ENCODE data around the gene HHAT.
"Not testable (repeated sequence)": the region's sequence is repeated elsewhere in the genome, so short reads cannot be mapped to it uniquely, and the experiment has no call there.

Gene HHAT

GRCh38 chr1:210398466-210398865, 69.8 kb downstream of the HHAT start:
- DNase-seq: no peak

- DNase-seq: peak; percentile 31 to 53
These were observed 71.5 kb downstream of the HHAT start for GRCh38 chr1:210400043-210400840.

GRCh38 chr1:210402560-210402959, 73.9 kb downstream of the HHAT start:
- no peak for DNase-seq

- no peak for DNase-seq
These were observed 76.6 kb downstream of the HHAT start for GRCh38 chr1:210405316-210405715.

- DNase-seq: not testable (repeated sequence)
These were observed 77.6 kb downstream of the HHAT start for GRCh38 chr1:210406341-210406740.

- DNase-seq: peak; percentile 24 to 83
These were observed 78.6 kb downstream of the HHAT start for GRCh38 chr1:210407207-210407886.

- no peak for DNase-seq
These were observed 79.2 kb downstream of the HHAT start for GRCh38 chr1:210407887-210408252.

- DNase-seq: no peak
These were observed 83.5 kb downstream of the HHAT start for GRCh38 chr1:210412240-210412639.

GRCh38 chr1:210413951-210414350, 85.2 kb downstream of the HHAT start:
- no peak for DNase-seq

GRCh38 chr1:210415846-210416448, 87.2 kb downstream of the HHAT start:
- no peak for DNase-seq

- no peak for DNase-seq
These were observed 88.0 kb downstream of the HHAT start for GRCh38 chr1:210416681-210417080.

GRCh38 chr1:210417881-210418280, 89.2 kb downstream of the HHAT start:
- DNase-seq: no peak

GRCh38 chr1:210418863-210419650, 90.4 kb downstream of the HHAT start:
- DNase-seq: no peak

- DNase-seq: not testable (repeated sequence)
These were observed 98.0 kb downstream of the HHAT start for GRCh38 chr1:210426696-210427095.

- DNase-seq: no peak
These were observed 100.0 kb downstream of the HHAT start for GRCh38 chr1:210428696-210429095.

GRCh38 chr1:210434223-210434622, 105.5 kb downstream of the HHAT start:
- no peak for DNase-seq

GRCh38 chr1:210437111-210437510, 108.4 kb downstream of the HHAT start:
- DNase-seq: no peak

GRCh38 chr1:210437781-210438180, 109.1 kb downstream of the HHAT start:
- DNase-seq: no peak

GRCh38 chr1:210438928-210439841, 110.5 kb downstream of the HHAT start:
- no peak for DNase-seq

- DNase-seq: no peak
These were observed 111.4 kb downstream of the HHAT start for GRCh38 chr1:210440081-210440480.

GRCh38 chr1:210441028-210441427, 112.3 kb downstream of the HHAT start:
- no peak for DNase-seq

GRCh38 chr1:210445485-210445884, 116.8 kb downstream of the HHAT start:
- no peak for DNase-seq

All from inflammatory macrophage treated with lipopolysaccharide for 1 hour (primary cell).